WERI-Rb-1 (cell line): ENCODE results near the gene XRCC6.

Experiments
- DNase-seq: peaks from one replicate; pipeline ENCODE4 v3.0.0-alpha.2; 2020
- H3K27ac ChIP-seq: fragments of 250-450 bp; sonication (Bioruptor Pico); 2 replicates; pipeline ENCODE4 v1.5.1; 2020; ENCODE audit warnings: mild to moderate bottlenecking, moderate library complexity
- H3K27me3 ChIP-seq: fragments of 250-450 bp; sonication (Bioruptor Pico); 2 replicates; pipeline ENCODE4 v1.5.1; 2021; ENCODE audit warnings: mild to moderate bottlenecking, low read depth, moderate library complexity; ENCODE audit not compliant: insufficient read depth, severe bottlenecking
- H3K36me3 ChIP-seq: fragments of 250-450 bp; sonication (Bioruptor Pico); 2 replicates; pipeline ENCODE4 v1.5.1; 2020; ENCODE audit warnings: mild to moderate bottlenecking, moderate library complexity
- H3K4me3 ChIP-seq: 2 replicates; pipeline ENCODE4 v1.5.1; 2011; ENCODE audit warnings: low read depth, mild to moderate bottlenecking, control low read depth, low read length
- H3K9me3 ChIP-seq: fragments of 250-450 bp; sonication (Bioruptor Pico); 2 replicates; pipeline ENCODE4 v1.5.1; 2021; ENCODE audit warnings: mild to moderate bottlenecking, moderate library complexity; ENCODE audit not compliant: severe bottlenecking
- CTCF ChIP-seq: IDR thresholded peaks from 2 replicates; pipeline ENCODE4 v1.5.1; 2011; ENCODE audit warnings: low read depth, mild to moderate bottlenecking, control low read depth, inconsistent platforms, low read length

XRCC6 gene

GRCh38 chr22:41576877-41577276 lies 44.2 kb upstream of the XRCC6 start:
- TF ChIP-seq CTCF = peak; percentile 97
- Histone ChIP-seq H3K4me3 (no peak overlapping the region), H3K27ac (no peak overlapping the region; the same call in 1 of the 2 replicates), H3K36me3 (peaks cover 20% of the 10 kb centered on the region), H3K27me3 (no peaks in the 10 kb centered on the region), H3K9me3 (no peaks in the 10 kb centered on the region)
- peak; percentile 87 for DNase-seq

- peaks cover 20% of the 10 kb centered on the region for H3K36me3 ChIP-seq
- no peak overlapping the region for H3K27ac ChIP-seq
- no peak for DNase-seq
- H3K9me3 ChIP-seq = no peaks in the 10 kb centered on the region
- no peak overlapping the region for H3K4me3 ChIP-seq
- no peak for TF ChIP-seq CTCF
- H3K27me3 ChIP-seq = no peaks in the 10 kb centered on the region
These were observed 43.0 kb upstream of the XRCC6 start for GRCh38 chr22:41578114-41578513.

- no peaks in the 10 kb centered on the region for H3K27me3 ChIP-seq
- no peaks in the 10 kb centered on the region for H3K9me3 ChIP-seq
- H3K27ac ChIP-seq = no peak overlapping the region
- TF ChIP-seq CTCF = no peak
- DNase-seq = no peak
- H3K36me3 ChIP-seq = peaks cover 20% of the 10 kb centered on the region
- no peak overlapping the region for H3K4me3 ChIP-seq
These were observed 42.3 kb upstream of the XRCC6 start for GRCh38 chr22:41578818-41579217.

- no peak overlapping the region for H3K4me3 ChIP-seq
- no peak for TF ChIP-seq CTCF
- H3K9me3 ChIP-seq = no peaks in the 10 kb centered on the region
- DNase-seq = no peak
- H3K27ac ChIP-seq = no peak overlapping the region
- peaks cover 20% of the 10 kb centered on the region for H3K36me3 ChIP-seq
- H3K27me3 ChIP-seq = no peaks in the 10 kb centered on the region
These were observed 41.6 kb upstream of the XRCC6 start for GRCh38 chr22:41579297-41579996.

GRCh38 chr22:41579997-41580355 lies 41.1 kb upstream of the XRCC6 start:
- DNase-seq = no peak
- TF ChIP-seq CTCF = no peak
- Histone ChIP-seq H3K27ac (no peak overlapping the region), H3K9me3 (no peaks in the 10 kb centered on the region), H3K4me3 (no peak overlapping the region), H3K27me3 (no peaks in the 10 kb centered on the region), H3K36me3 (peaks cover 25% of the 10 kb centered on the region)

- Histone ChIP-seq H3K27ac (no peak overlapping the region), H3K9me3 (no peaks in the 10 kb centered on the region), H3K36me3 (peaks cover 9% of the 10 kb centered on the region), H3K27me3 (no peaks in the 10 kb centered on the region), H3K4me3 (no peak overlapping the region)
- DNase-seq = no peak
- no peak for TF ChIP-seq CTCF
These were observed 38.4 kb upstream of the XRCC6 start for GRCh38 chr22:41582694-41583093.
